H9 (cell line): ENCODE data around the gene CHDH. TPM values are rescaled to one million over a fixed set of nuclear protein-coding genes. Genes with fewer than 3 reads are reported as not detected.

ENCODE experiments used
- DNase-seq: peaks from one replicate; pipeline ENCODE4 v3.0.0-alpha.2; 2017
- H2AFZ ChIP-seq: one replicate; pipeline ENCODE4 v1.6.1; 2013; ENCODE audit warnings: mild to moderate bottlenecking, low read length, control low read depth, moderate library complexity
- H2AK5ac ChIP-seq: 2 replicates; pipeline ENCODE4 v1.6.1; 2013; ENCODE audit warnings: low read length, control low read depth, mixed read lengths; ENCODE audit not compliant: insufficient read length
- H2BK120ac ChIP-seq: one replicate; pipeline ENCODE4 v1.6.1; 2013; ENCODE audit warnings: low read depth, mild to moderate bottlenecking, low read length, control low read depth, inconsistent platforms; ENCODE audit not compliant: poor library complexity, severe bottlenecking
- H2BK12ac ChIP-seq: 2 replicates; pipeline ENCODE4 v1.6.1; 2013; ENCODE audit warnings: low read length, control low read depth, mixed read lengths, low read depth; ENCODE audit not compliant: insufficient read length
- H2BK15ac ChIP-seq: 2 replicates; pipeline ENCODE4 v1.6.1; 2013; ENCODE audit warnings: low read depth, low read length, control low read depth
- H2BK20ac ChIP-seq: one replicate; pipeline ENCODE4 v1.6.1; 2013; ENCODE audit warnings: low read depth, mild to moderate bottlenecking, low read length, control low read depth, inconsistent platforms; ENCODE audit not compliant: poor library complexity, severe bottlenecking
- H2BK5ac ChIP-seq: 2 replicates; pipeline ENCODE4 v1.6.1; 2013; ENCODE audit warnings: low read length, control low read depth, mixed read lengths; ENCODE audit not compliant: insufficient read length
- H3K14ac ChIP-seq: 2 replicates; pipeline ENCODE4 v1.6.1; 2013; ENCODE audit warnings: low read length, control low read depth; ENCODE audit not compliant: insufficient read depth
- H3K18ac ChIP-seq: 2 replicates; pipeline ENCODE4 v1.6.1; 2013; ENCODE audit warnings: low read depth, mild to moderate bottlenecking, mixed read lengths, low read length, control low read depth; ENCODE audit not compliant: insufficient read length
- H3K23ac ChIP-seq: 2 replicates; pipeline ENCODE4 v1.6.1; 2013; ENCODE audit warnings: low read length, control low read depth, mixed read lengths, low read depth; ENCODE audit not compliant: insufficient read length
- H3K23me2 ChIP-seq: 2 replicates; pipeline ENCODE4 v1.6.1; 2013; ENCODE audit warnings: low read depth, mild to moderate bottlenecking, mixed read lengths, low read length, control low read depth; ENCODE audit not compliant: insufficient read length, poor library complexity, severe bottlenecking
- H3K27ac ChIP-seq: 2 replicates; pipeline ENCODE4 v1.5.1; 2013; ENCODE audit warnings: low read length, control low read depth, mixed read lengths, low read depth; ENCODE audit not compliant: insufficient read length
- H3K27me3 ChIP-seq: 2 replicates; pipeline ENCODE4 v1.6.1; 2013; ENCODE audit warnings: low read length, control low read depth, inconsistent platforms; ENCODE audit not compliant: insufficient read depth
- H3K4ac ChIP-seq: 2 replicates; pipeline ENCODE4 v1.6.1; 2013; ENCODE audit warnings: low read depth, mild to moderate bottlenecking, control low read depth, inconsistent platforms, low read length, moderate library complexity
- H3K4me1 ChIP-seq: 2 replicates; pipeline ENCODE4 v1.6.1; 2013; ENCODE audit warnings: low read length, control low read depth, inconsistent platforms; ENCODE audit not compliant: insufficient read depth
- H3K4me2 ChIP-seq: 2 replicates; pipeline ENCODE4 v1.6.1; 2013; ENCODE audit warnings: low read length, control low read depth, mixed read lengths; ENCODE audit not compliant: insufficient read length, insufficient read depth
- H3K56ac ChIP-seq: 2 replicates; pipeline ENCODE4 v1.6.1; 2013; ENCODE audit warnings: low read depth, mild to moderate bottlenecking, mixed read lengths, low read length, control low read depth; ENCODE audit not compliant: insufficient read length
- H3K79me1 ChIP-seq: 2 replicates; pipeline ENCODE4 v1.6.1; 2013; ENCODE audit warnings: low read depth, mild to moderate bottlenecking, moderate library complexity, low read length, control low read depth, inconsistent platforms; ENCODE audit not compliant: insufficient read depth, poor library complexity, severe bottlenecking
- H3K79me2 ChIP-seq: 2 replicates; pipeline ENCODE4 v1.6.1; 2013; ENCODE audit warnings: low read length, control low read depth, inconsistent platforms; ENCODE audit not compliant: insufficient read depth
- H3K9ac ChIP-seq: 2 replicates; pipeline ENCODE4 v1.6.1; 2013; ENCODE audit warnings: low read length, control low read depth, mixed read lengths; ENCODE audit not compliant: insufficient read length; ENCODE audit errors: extremely low read depth
- H3K9me3 ChIP-seq: one replicate; pipeline ENCODE4 v1.6.1; 2013; ENCODE audit warnings: low read depth, low read length, inconsistent platforms; ENCODE audit not compliant: control insufficient read depth
- H3T11ph ChIP-seq: one replicate; pipeline ENCODE4 v1.6.1; 2013; ENCODE audit warnings: mild to moderate bottlenecking, low read length, control low read depth, inconsistent platforms
- H4K20me1 ChIP-seq: one replicate; pipeline ENCODE4 v1.6.1; 2013; ENCODE audit not compliant: control insufficient read depth, insufficient read length, insufficient read depth
- H4K5ac ChIP-seq: 2 replicates; pipeline ENCODE4 v1.6.1; 2013; ENCODE audit warnings: low read depth, mild to moderate bottlenecking, mixed read lengths, low read length, control low read depth; ENCODE audit not compliant: insufficient read length
- H4K8ac ChIP-seq: replicated peaks from 2 replicates; pipeline ENCODE4 v1.6.1; 2013; ENCODE audit warnings: low read length, control low read depth, mixed read lengths, low read depth; ENCODE audit not compliant: insufficient read length
- H4K91ac ChIP-seq: 2 replicates; pipeline ENCODE4 v1.6.1; 2013; ENCODE audit warnings: low read depth, mild to moderate bottlenecking, moderate library complexity, mixed read lengths, low read length, control low read depth; ENCODE audit not compliant: insufficient read length
- H3K27ac Mint-ChIP-seq, 3 experiments: 2 replicates in 2 of 3; 3 replicates in 1 of 3; pipeline ENCODE4 v1.8.0; 2020 to 2021; ENCODE audit warnings: mixed read lengths in 3 of 3, mild to moderate bottlenecking in 1 of 3, moderate library complexity in 1 of 3
- H3K27me3 Mint-ChIP-seq: 2 replicates; pipeline ENCODE4 v1.8.0; 2021; ENCODE audit warnings: low read depth, mild to moderate bottlenecking, moderate library complexity, mixed read lengths
- H3K36me3 Mint-ChIP-seq, 3 experiments: 2 replicates in 2 of 3; 3 replicates in 1 of 3; pipeline ENCODE4 v1.8.0; 2020 to 2021; ENCODE audit warnings: low read depth in 3 of 3, mixed read lengths in 3 of 3; ENCODE audit not compliant: insufficient read depth in 1 of 3
- H3K4me1 Mint-ChIP-seq, 2 experiments: 2 replicates each; pipeline ENCODE4 v1.8.0; 2020; ENCODE audit warnings: mixed read lengths in 2 of 2
- H3K4me3 Mint-ChIP-seq, 2 experiments: 2 replicates in 1 of 2; 3 replicates in 1 of 2; pipeline ENCODE4 v1.8.0; 2020 to 2021; ENCODE audit warnings: mild to moderate bottlenecking in 2 of 2, mixed read lengths in 2 of 2, moderate library complexity in 1 of 2
- H3K9me3 Mint-ChIP-seq, 2 experiments: 2 replicates in 1 of 2; 3 replicates in 1 of 2; pipeline ENCODE4 v1.8.0; 2020; ENCODE audit warnings: mild to moderate bottlenecking in 2 of 2, mixed read lengths in 2 of 2, moderate library complexity in 1 of 2
- CTCF ChIP-seq: fragments of 200-600 bp; sonication (generic); conservative IDR thresholded peaks from 3 replicates; pipeline ENCODE4 v1.8.0; 2021; ENCODE audit warnings: antibody characterized with exemption, mild to moderate bottlenecking
- WGBS: extraction: QIAGEN DNeasy Blood & Tissue Kit; methylation state at CpG from one replicate; pipeline ENCODE4 v1.1.7; 2013; ENCODE audit warnings: missing lambda C conversion rate, low lambda C conversion rate, mixed read lengths; ENCODE audit not compliant: insufficient read length; ENCODE audit errors: extremely low coverage; 5-methylcytosine and 5-hydroxymethylcytosine counted together
- total RNA-seq: library from RNA; stranded (reverse); gene quantifications from 2 replicates; pipeline ENCODE4 v1.2.1, GENCODE V29; 2021

CHDH gene
- total RNA-seq, 1 experiment from 2014 or later = 11.0 TPM

GRCh38 chr3:53885239-53885638 is 39.0 kb upstream of the CHDH start:
- H3K27ac ChIP-seq = no peak overlapping the region
- no peak overlapping the region for H3K14ac ChIP-seq
- no peak overlapping the region for H2AK5ac ChIP-seq
- H2BK5ac ChIP-seq = no peak overlapping the region
- H3K9me3 Mint-ChIP-seq = no peaks in the 10 kb centered on the region
- H3K79me1 ChIP-seq = peaks cover 2% of the 10 kb centered on the region
- no peak overlapping the region for H4K5ac ChIP-seq
- H4K8ac ChIP-seq = no peak overlapping the region
- peaks cover 6 to 30% (median 30%) of the 10 kb centered on the region in 3 experiments; a peak in 6 of 7 replicates for H3K36me3 Mint-ChIP-seq
- TF ChIP-seq CTCF = no peak
- H3K23ac ChIP-seq = no peak overlapping the region
- H2BK20ac ChIP-seq = no peak overlapping the region
- H3K4ac ChIP-seq = no peak overlapping the region
- H3K4me3 Mint-ChIP-seq = no peak overlapping the region
- H3K23me2 ChIP-seq = peaks cover 9% of the 10 kb centered on the region
- no peaks in the 10 kb centered on the region for H3K9me3 ChIP-seq
- no peak overlapping the region for H3K56ac ChIP-seq
- no peak overlapping the region for H3K4me2 ChIP-seq
- H2BK15ac ChIP-seq = no peak overlapping the region
- peaks cover 16% of the 10 kb centered on the region in 2 experiments for H3K4me1 Mint-ChIP-seq
- H3K79me2 ChIP-seq = peaks cover 5% of the 10 kb centered on the region; the same call in 1 of the 2 replicates
- no peak overlapping the region for H3K27ac Mint-ChIP-seq
- H4K20me1 ChIP-seq = no peaks in the 10 kb centered on the region
- no peaks in the 10 kb centered on the region for H3K27me3 Mint-ChIP-seq
- no peak overlapping the region for H3K18ac ChIP-seq
- no peak for DNase-seq
- no peaks in the 10 kb centered on the region for H3K27me3 ChIP-seq
- peaks cover 5% of the 10 kb centered on the region; the same call in 1 of the 2 replicates for H3K4me1 ChIP-seq
- H2BK12ac ChIP-seq = no peak overlapping the region
- no peak overlapping the region for H3K9ac ChIP-seq
- no peak overlapping the region for H4K91ac ChIP-seq
- WGBS = no CpG with 5 or more reads among the region's 3 CpGs
- H2BK120ac ChIP-seq = no peak overlapping the region
- no peak overlapping the region for H2AFZ ChIP-seq
- H3T11ph ChIP-seq = no peak overlapping the region
